ENCODE results near the gene MEGF11.
"Not testable (repeated sequence)": the region's sequence is repeated elsewhere in the genome, so short reads cannot be mapped to it uniquely, and the experiment has no call there.

Gene MEGF11

GRCh38 chr15:66004618-66005262 lies 248.8 kb downstream of the MEGF11 start:
- Mint-ChIP-seq H3K27me3 (ENCODE audit: low read depth, poor library complexity) (peaks cover 66% of the 10 kb centered on the region), H3K27ac (no peak overlapping the region), H3K4me3 (no peak overlapping the region), H3K36me3 (ENCODE audit: low read depth) (no peaks in the 10 kb centered on the region), H3K9me3 (no peaks in the 10 kb centered on the region), H3K4me1 (peaks cover 22% of the 10 kb centered on the region)
- DNase-seq, result peak; percentile 79
- TF ChIP-seq CTCF (IDR thresholded peaks at IDR 0.05), result no peak

GRCh38 chr15:66003129-66003528 lies 250.4 kb downstream of the MEGF11 start:
- DNase-seq; H3K27ac Mint-ChIP-seq; H3K9me3 Mint-ChIP-seq; H3K36me3 Mint-ChIP-seq (ENCODE audit: low read depth); H3K4me3 Mint-ChIP-seq: not testable (repeated sequence)
- Mint-ChIP-seq H3K27me3 (ENCODE audit: low read depth, poor library complexity) (peaks cover 61% of the 10 kb centered on the region), H3K4me1 (peaks cover 26% of the 10 kb centered on the region)

- peaks cover 61% of the 10 kb centered on the region for H3K27me3 Mint-ChIP-seq (ENCODE audit: low read depth, poor library complexity)
- no peaks in the 10 kb centered on the region for H3K36me3 Mint-ChIP-seq (ENCODE audit: low read depth)
- peaks cover 39% of the 10 kb centered on the region for H3K4me1 Mint-ChIP-seq
- no peak overlapping the region for H3K4me3 Mint-ChIP-seq
- H3K27ac Mint-ChIP-seq, result no peak overlapping the region
- no peaks in the 10 kb centered on the region for H3K9me3 Mint-ChIP-seq
- no peak for DNase-seq
- no peak for TF ChIP-seq CTCF (IDR thresholded peaks at IDR 0.05)
These were observed 251.7 kb downstream of the MEGF11 start for GRCh38 chr15:66001717-66002426.

GRCh38 chr15:66001042-66001441 lies 252.5 kb downstream of the MEGF11 start:
- no peak for TF ChIP-seq CTCF (IDR thresholded peaks at IDR 0.05)
- Mint-ChIP-seq H3K27me3 (ENCODE audit: low read depth, poor library complexity) (peaks cover 67% of the 10 kb centered on the region), H3K4me3 (no peak overlapping the region), H3K27ac (no peak overlapping the region), H3K9me3 (no peaks in the 10 kb centered on the region), H3K36me3 (ENCODE audit: low read depth) (no peaks in the 10 kb centered on the region), H3K4me1 (peaks cover 47% of the 10 kb centered on the region)
- DNase-seq, result no peak

- Mint-ChIP-seq H3K4me3 (no peak overlapping the region), H3K36me3 (ENCODE audit: low read depth) (no peaks in the 10 kb centered on the region), H3K27ac (peak overlapping the region; percentile 64), H3K9me3 (no peaks in the 10 kb centered on the region), H3K27me3 (ENCODE audit: low read depth, poor library complexity) (peaks cover 63% of the 10 kb centered on the region), H3K4me1 (peaks cover 69% of the 10 kb centered on the region)
- DNase-seq, result peak; percentile 46
- no peak for TF ChIP-seq CTCF (IDR thresholded peaks at IDR 0.05)
These were observed 255.1 kb downstream of the MEGF11 start for GRCh38 chr15:65998486-65998885.

- no peak for TF ChIP-seq CTCF (IDR thresholded peaks at IDR 0.05)
- Mint-ChIP-seq H3K27me3 (ENCODE audit: low read depth, poor library complexity) (peaks cover 56% of the 10 kb centered on the region), H3K9me3 (no peaks in the 10 kb centered on the region), H3K4me3 (no peak overlapping the region), H3K4me1 (peaks cover 82% of the 10 kb centered on the region), H3K27ac (no peak overlapping the region), H3K36me3 (ENCODE audit: low read depth) (no peaks in the 10 kb centered on the region)
- DNase-seq, result peak; percentile 20
These were observed 256.6 kb downstream of the MEGF11 start for GRCh38 chr15:65996901-65997300.

Measured in nephron progenitor cell (in vitro differentiated cells).